HCT116 (cell line): ENCODE results near the gene DCK. TPM values are rescaled to one million over a fixed set of nuclear protein-coding genes. Genes with fewer than 3 reads are reported as not detected.

Source experiments
- ATAC-seq: fragments of 200-7000 bp; cut with Tn5 transposase; 2 replicates; pipeline ENCODE4 v1.9.1; 2020; ENCODE audit warnings: mild to moderate bottlenecking, moderate library complexity
- BruUV-seq: library from RNA; stranded (reverse); fragments of 400-500 nt; replicated peaks from 2 replicates; lab custom pipeline; 2021; lab: Mats Ljungman, UMichigan
- CTCF ChIA-PET: fragments of 300-600 bp; sonication (Branson Sonifier 250); formaldehyde crosslinking; loops from one replicate; lab custom pipeline; 2021; ENCODE audit warnings: antibody characterized with exemption; lab: Charles Lee
- POLR2A ChIA-PET: fragments of 300-600, 350-600 bp; sonication (Branson Sonifier 250); formaldehyde crosslinking; loops from one replicate; lab custom pipeline; 2021; ENCODE audit warnings: antibody characterized with exemption; lab: Charles Lee
- RAD21 ChIA-PET, 2 experiments: fragments of 300-600 bp; sonication (Branson Sonifier 250); formaldehyde crosslinking; loops; one replicate each; lab custom pipeline; 2023; ENCODE audit warnings: low total read pairs in 2 of 2; ENCODE audit not compliant: uncharacterized antibody in 2 of 2, unreplicated experiment in 2 of 2, low non-redundant PET in 1 of 2; lab: Charles Lee
- DNase-seq: peaks from one replicate; pipeline ENCODE4 v3.0.0-alpha.2; 2010; ENCODE audit warnings: low read depth, low spot score
- H2AFZ ChIP-seq: fragments of 200-600 bp; shearing (Covaris generic), sonication (generic); 2 replicates; pipeline ENCODE4 v1.6.1; 2017; ENCODE audit warnings: low read depth, mixed run types, mixed read lengths, antibody characterized with exemption, low read length; ENCODE audit not compliant: poor library complexity, severe bottlenecking
- H3K27ac ChIP-seq: 2 replicates; pipeline ENCODE4 v1.5.1; 2012; ENCODE audit warnings: low read depth, low read length
- H3K27me3 ChIP-seq: fragments of 200-600 bp; sonication (generic); 2 replicates; pipeline ENCODE4 v1.6.1; 2016; ENCODE audit warnings: mixed run types, low read length, mixed read lengths; ENCODE audit not compliant: insufficient read depth
- H3K36me3 ChIP-seq, 2 experiments: fragments of 200-500 bp in 1 of 2; fragments of 200-600 bp in 1 of 2; sonication (Bioruptor generic) in 1 of 2; sonication (generic) in 1 of 2; 2 replicates each; pipeline versions ENCODE4 v1.5.1 to v1.6.1; 2014 to 2016; ENCODE audit warnings: low read length in 2 of 2, inconsistent platforms in 1 of 2, mixed read lengths in 1 of 2, mixed run types in 1 of 2; ENCODE audit not compliant: insufficient read depth in 2 of 2, control insufficient read depth in 1 of 2
- H3K4me1 ChIP-seq, 2 experiments: fragments of 200-600 bp in 1 of 2; sonication (generic) in 1 of 2; 2 replicates each; pipeline versions ENCODE4 v1.5.1 to v1.6.1; 2012 to 2017; ENCODE audit warnings: low read length in 2 of 2, inconsistent platforms in 1 of 2, mild to moderate bottlenecking in 1 of 2, mixed read lengths in 1 of 2, mixed run types in 1 of 2, moderate library complexity in 1 of 2; ENCODE audit not compliant: insufficient read depth in 2 of 2, control insufficient read depth in 1 of 2
- H3K4me2 ChIP-seq: fragments of 200-600 bp; sonication (generic); 2 replicates; pipeline ENCODE4 v1.6.1; 2017; ENCODE audit warnings: mixed run types, low read length, mixed read lengths
- H3K4me3 ChIP-seq, 2 experiments: fragments of 200-600 bp in 1 of 2; sonication (generic) in 1 of 2; replicated peaks in 1 of 2; 2 replicates each; pipeline ENCODE4 v1.5.1; 2011 to 2016; ENCODE audit warnings: low read length in 2 of 2, control low read depth in 1 of 2, low read depth in 1 of 2, mild to moderate bottlenecking in 1 of 2, mixed read lengths in 1 of 2, mixed run types in 1 of 2
- H3K79me2 ChIP-seq: fragments of 200-600 bp; sonication (generic); 2 replicates; pipeline ENCODE4 v1.6.1; 2017; ENCODE audit warnings: mild to moderate bottlenecking, mixed run types, low read length, moderate library complexity, mixed read lengths; ENCODE audit not compliant: insufficient read depth
- H3K9ac ChIP-seq: fragments of 200-600 bp; sonication (generic); 2 replicates; pipeline ENCODE4 v1.6.1; 2016; ENCODE audit warnings: low read length, mixed read lengths
- H3K9me2 ChIP-seq: fragments of 200-600 bp; sonication (generic), shearing (Covaris generic); 2 replicates; pipeline ENCODE4 v1.6.1; 2017; ENCODE audit warnings: mixed run types, mild to moderate bottlenecking, moderate library complexity; ENCODE audit not compliant: insufficient read depth
- H3K9me3 ChIP-seq, 2 experiments: fragments of 200-500 bp in 1 of 2; fragments of 200-600 bp in 1 of 2; sonication (Bioruptor generic) in 1 of 2; sonication (generic) in 1 of 2; 2 replicates each; pipeline ENCODE4 v1.6.1; 2014 to 2017; ENCODE audit warnings: low read length in 2 of 2, mixed read lengths in 2 of 2, inconsistent platforms in 1 of 2, low read depth in 1 of 2, mild to moderate bottlenecking in 1 of 2, mixed run types in 1 of 2, moderate library complexity in 1 of 2; ENCODE audit not compliant: control insufficient read depth in 1 of 2, insufficient read depth in 1 of 2
- H4K20me1 ChIP-seq: fragments of 200-600 bp; sonication (generic), shearing (Covaris generic); 2 replicates; pipeline ENCODE4 v1.6.1; 2017; ENCODE audit warnings: mixed run types, mild to moderate bottlenecking, moderate library complexity; ENCODE audit not compliant: insufficient read depth
- CEBPB ChIP-seq: IDR thresholded peaks from 2 replicates; pipeline ENCODE4 v1.6.1; 2012; ENCODE audit warnings: low read depth
- EGR1 ChIP-seq: IDR thresholded peaks from 2 replicates; pipeline ENCODE4 v1.6.1; 2012; ENCODE audit warnings: low read depth
- ELF1 ChIP-seq: IDR thresholded peaks from 2 replicates; pipeline ENCODE4 v1.6.1; 2012; ENCODE audit warnings: low read depth, borderline replicate concordance
- EZH2phosphoT487 ChIP-seq: fragments of 200-600 bp; IDR thresholded peaks from 2 replicates; pipeline ENCODE4 v1.6.1; 2018; ENCODE audit warnings: antibody characterized with exemption, borderline replicate concordance
- FOSL1 ChIP-seq: IDR thresholded peaks from 2 replicates; pipeline ENCODE4 v1.6.1; 2012; ENCODE audit warnings: low read depth
- JUND ChIP-seq: IDR thresholded peaks from 2 replicates; pipeline ENCODE4 v1.6.1; 2012
- POLR2A ChIP-seq: IDR thresholded peaks from 2 replicates; pipeline ENCODE4 v1.7.0; 2011; ENCODE audit warnings: borderline replicate concordance; ENCODE audit not compliant: insufficient read depth, insufficient read length; ENCODE audit errors: extremely low read depth
- POLR2AphosphoS5 ChIP-seq: IDR thresholded peaks from 2 replicates; pipeline ENCODE4 v1.6.1; 2011; ENCODE audit warnings: mild to moderate bottlenecking, low read depth, low read length, moderate library complexity
- RAD21 ChIP-seq: IDR thresholded peaks from 2 replicates; pipeline ENCODE4 v1.6.1; 2012; ENCODE audit warnings: low read depth, mild to moderate bottlenecking
- SIN3A ChIP-seq: IDR thresholded peaks from 2 replicates; pipeline ENCODE4 v1.6.1; 2012; ENCODE audit warnings: low read depth
- SP1 ChIP-seq: IDR thresholded peaks from 2 replicates; pipeline ENCODE4 v1.6.1; 2012; ENCODE audit warnings: low read depth
- SRF ChIP-seq: IDR thresholded peaks from 2 replicates; pipeline ENCODE4 v1.6.1; 2012; ENCODE audit warnings: low read depth
- YY1 ChIP-seq: IDR thresholded peaks from 2 replicates; pipeline ENCODE4 v1.6.1; 2011; ENCODE audit warnings: low read length, low read depth, moderate library complexity, mild to moderate bottlenecking; ENCODE audit not compliant: insufficient replicate concordance; ENCODE audit errors: extremely low read depth
- ZFX ChIP-seq: fragments of 450-650 bp; IDR thresholded peaks from 2 replicates; pipeline ENCODE4 v1.6.1; 2017
- intact Hi-C: fragments of 100-400 bp; cut with micrococcal nuclease; formaldehyde crosslinking; loops from 2 replicates; pipeline ENCODE4 v1.10.0; 2022
- total RNA-seq: library from RNA; stranded (reverse); gene quantifications from one replicate; pipeline ENCODE4 v1.2.1, GENCODE V29; 2021; ENCODE audit not compliant: unreplicated experiment
- TF ChIP-seq, protein P1 (sequence below): IDR thresholded peaks from 2 replicates; pipeline ENCODE4 v1.6.1; 2011; ENCODE audit warnings: mild to moderate bottlenecking, low read length, moderate library complexity; ENCODE audit not compliant: insufficient replicate concordance; ENCODE audit errors: extremely low read depth
- TF ChIP-seq, protein P2 (sequence below): IDR thresholded peaks from 2 replicates; pipeline ENCODE4 v1.6.1; 2012
- TF ChIP-seq, protein P3 (sequence below): IDR thresholded peaks from 2 replicates; pipeline ENCODE4 v1.6.1; 2012
- TF ChIP-seq, protein P4 (sequence below): IDR thresholded peaks from 2 replicates; pipeline ENCODE4 v1.6.1; 2012; ENCODE audit warnings: low read depth

Gene DCK
- total RNA-seq, 1 experiment from 2014 or later = 23.0 TPM

DNA sequence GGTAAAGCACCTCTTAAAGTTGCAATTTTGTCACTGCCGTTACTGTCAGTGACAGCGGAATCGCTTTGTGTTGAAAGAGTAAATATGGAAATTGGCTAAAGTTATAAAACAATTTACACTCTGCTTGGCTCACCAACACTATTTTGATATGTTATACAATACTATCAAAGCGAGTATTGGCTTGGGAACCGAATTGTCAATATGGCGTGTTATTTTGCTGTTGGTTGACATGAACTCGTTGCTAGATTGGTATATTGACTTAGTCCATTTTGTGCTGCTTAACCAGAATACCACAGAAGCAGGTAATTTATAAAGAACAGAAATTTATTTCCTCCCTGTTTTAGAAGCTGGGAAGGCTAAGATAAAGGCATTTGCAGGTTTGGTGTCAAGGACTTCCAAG is 58.6 kb downstream of the DCK start (continued):
- TF ChIP-seq, protein P1, sequence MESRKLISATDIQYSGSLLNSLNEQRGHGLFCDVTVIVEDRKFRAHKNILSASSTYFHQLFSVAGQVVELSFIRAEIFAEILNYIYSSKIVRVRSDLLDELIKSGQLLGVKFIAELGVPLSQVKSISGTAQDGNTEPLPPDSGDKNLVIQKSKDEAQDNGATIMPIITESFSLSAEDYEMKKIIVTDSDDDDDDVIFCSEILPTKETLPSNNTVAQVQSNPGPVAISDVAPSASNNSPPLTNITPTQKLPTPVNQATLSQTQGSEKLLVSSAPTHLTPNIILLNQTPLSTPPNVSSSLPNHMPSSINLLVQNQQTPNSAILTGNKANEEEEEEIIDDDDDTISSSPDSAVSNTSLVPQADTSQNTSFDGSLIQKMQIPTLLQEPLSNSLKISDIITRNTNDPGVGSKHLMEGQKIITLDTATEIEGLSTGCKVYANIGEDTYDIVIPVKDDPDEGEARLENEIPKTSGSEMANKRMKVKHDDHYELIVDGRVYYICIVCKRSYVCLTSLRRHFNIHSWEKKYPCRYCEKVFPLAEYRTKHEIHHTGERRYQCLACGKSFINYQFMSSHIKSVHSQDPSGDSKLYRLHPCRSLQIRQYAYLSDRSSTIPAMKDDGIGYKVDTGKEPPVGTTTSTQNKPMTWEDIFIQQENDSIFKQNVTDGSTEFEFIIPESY = no peak
- TF ChIP-seq FOSL1 = no peak
- no peak for TF ChIP-seq CEBPB
- no peak for TF ChIP-seq SIN3A
- no peak for TF ChIP-seq SP1
- TF ChIP-seq POLR2AphosphoS5 = no peak
- no peak for TF ChIP-seq ELF1
- no peak for TF ChIP-seq EGR1
- TF ChIP-seq, protein P2, sequence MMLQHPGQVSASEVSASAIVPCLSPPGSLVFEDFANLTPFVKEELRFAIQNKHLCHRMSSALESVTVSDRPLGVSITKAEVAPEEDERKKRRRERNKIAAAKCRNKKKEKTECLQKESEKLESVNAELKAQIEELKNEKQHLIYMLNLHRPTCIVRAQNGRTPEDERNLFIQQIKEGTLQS = no peak

DNA sequence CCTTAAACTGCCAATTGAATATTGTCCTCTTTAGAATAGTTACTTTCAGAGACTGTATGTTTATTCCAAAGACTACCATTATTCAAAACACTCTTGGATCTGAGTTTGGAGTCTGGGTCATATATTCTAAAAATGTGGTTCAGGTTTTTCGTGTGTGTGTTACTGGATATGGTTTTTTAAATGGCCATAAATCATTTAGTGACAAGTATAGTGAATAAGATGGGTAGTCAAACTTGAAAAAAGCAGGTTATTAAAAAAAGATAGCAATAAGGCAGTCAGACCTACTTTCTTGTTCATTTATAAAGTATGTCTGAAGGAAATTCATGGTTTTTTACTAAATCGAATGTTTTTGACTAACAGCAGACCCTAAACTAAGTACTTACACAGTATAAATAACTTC is 59.3 kb downstream of the DCK start:
- no peaks in the 10 kb centered on the region for H3K4me1 ChIP-seq
- no peak overlapping the region for H3K9ac ChIP-seq
- no peak for ATAC-seq
- no peak overlapping the region for H2AFZ ChIP-seq
- H3K9me2 ChIP-seq = no peaks in the 10 kb centered on the region
- no peaks in the 10 kb centered on the region for H3K36me3 ChIP-seq
- intact Hi-C loops = no loop called here
- no peak overlapping the region for H3K4me3 ChIP-seq
- H3K79me2 ChIP-seq = no peaks in the 10 kb centered on the region
- H3K4me2 ChIP-seq = no peak overlapping the region
- H3K27me3 ChIP-seq = no peaks in the 10 kb centered on the region
- RAD21 ChIA-PET = no interaction called here
- POLR2A ChIA-PET = no interaction called here
- BruUV-seq = no TSS peak
- CTCF ChIA-PET = no interaction called here
- no peaks in the 10 kb centered on the region for H4K20me1 ChIP-seq
- DNase-seq = no peak
- TF ChIP-seq SP1 (no peak), POLR2AphosphoS5 (no peak), FOSL1 (no peak), EZH2phosphoT487 (no peak), POLR2A (no peak), RAD21 (no peak), ZFX (no peak), SRF (no peak), YY1 (no peak), JUND (no peak)
- TF ChIP-seq, protein P3, sequence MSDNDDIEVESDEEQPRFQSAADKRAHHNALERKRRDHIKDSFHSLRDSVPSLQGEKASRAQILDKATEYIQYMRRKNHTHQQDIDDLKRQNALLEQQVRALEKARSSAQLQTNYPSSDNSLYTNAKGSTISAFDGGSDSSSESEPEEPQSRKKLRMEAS = no peak
- TF ChIP-seq, protein P2 = no peak
- TF ChIP-seq, protein P4, sequence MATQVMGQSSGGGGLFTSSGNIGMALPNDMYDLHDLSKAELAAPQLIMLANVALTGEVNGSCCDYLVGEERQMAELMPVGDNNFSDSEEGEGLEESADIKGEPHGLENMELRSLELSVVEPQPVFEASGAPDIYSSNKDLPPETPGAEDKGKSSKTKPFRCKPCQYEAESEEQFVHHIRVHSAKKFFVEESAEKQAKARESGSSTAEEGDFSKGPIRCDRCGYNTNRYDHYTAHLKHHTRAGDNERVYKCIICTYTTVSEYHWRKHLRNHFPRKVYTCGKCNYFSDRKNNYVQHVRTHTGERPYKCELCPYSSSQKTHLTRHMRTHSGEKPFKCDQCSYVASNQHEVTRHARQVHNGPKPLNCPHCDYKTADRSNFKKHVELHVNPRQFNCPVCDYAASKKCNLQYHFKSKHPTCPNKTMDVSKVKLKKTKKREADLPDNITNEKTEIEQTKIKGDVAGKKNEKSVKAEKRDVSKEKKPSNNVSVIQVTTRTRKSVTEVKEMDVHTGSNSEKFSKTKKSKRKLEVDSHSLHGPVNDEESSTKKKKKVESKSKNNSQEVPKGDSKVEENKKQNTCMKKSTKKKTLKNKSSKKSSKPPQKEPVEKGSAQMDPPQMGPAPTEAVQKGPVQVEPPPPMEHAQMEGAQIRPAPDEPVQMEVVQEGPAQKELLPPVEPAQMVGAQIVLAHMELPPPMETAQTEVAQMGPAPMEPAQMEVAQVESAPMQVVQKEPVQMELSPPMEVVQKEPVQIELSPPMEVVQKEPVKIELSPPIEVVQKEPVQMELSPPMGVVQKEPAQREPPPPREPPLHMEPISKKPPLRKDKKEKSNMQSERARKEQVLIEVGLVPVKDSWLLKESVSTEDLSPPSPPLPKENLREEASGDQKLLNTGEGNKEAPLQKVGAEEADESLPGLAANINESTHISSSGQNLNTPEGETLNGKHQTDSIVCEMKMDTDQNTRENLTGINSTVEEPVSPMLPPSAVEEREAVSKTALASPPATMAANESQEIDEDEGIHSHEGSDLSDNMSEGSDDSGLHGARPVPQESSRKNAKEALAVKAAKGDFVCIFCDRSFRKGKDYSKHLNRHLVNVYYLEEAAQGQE = no peak
- TF ChIP-seq, protein P1 = no peak
- no peak overlapping the region for H3K27ac ChIP-seq
- no peaks in the 10 kb centered on the region for H3K9me3 ChIP-seq
